ENCODE measurements around the gene ELF1. TPM values are rescaled to one million over a fixed set of nuclear protein-coding genes. Genes with fewer than 3 reads are reported as not detected.

The ELF1 gene
- total and polyA plus RNA-seq, 2 of the 4 experiments (the other 2 are of a cell fraction), result 25.4 to 27.6 TPM

GRCh38 chr13:41058295-41059070 is 39.4 kb upstream of the ELF1 start:
- DNase-seq (peak; percentile 4), ATAC-seq (ENCODE audit: low read depth) (no peak)
- Histone ChIP-seq H2AFZ (replicated peaks; ENCODE audit: low read length, poor library complexity) (no peak overlapping the region), H3K23ac (ENCODE audit: low read depth, low read length) (peak overlapping the region; percentile 34; the same call in 1 of the 2 replicates), H3K36me3 (ENCODE audit: control insufficient read depth, insufficient read depth, low read length) (peaks cover 2% of the 10 kb centered on the region; the same call in 1 of the 2 replicates), H3K27ac (ENCODE audit: insufficient read depth, low read length) (no peak overlapping the region), H4K8ac (ENCODE audit: low read depth in 2 of 2, low read length in 2 of 2) (no peak overlapping the region; a peak in 1 of 4 replicates), H3K9me3 (ENCODE audit: control insufficient read depth, insufficient read depth, low read length) (no peaks in the 10 kb centered on the region), H3K56ac (ENCODE audit: extremely low read depth, insufficient read depth, low read length) (no peak overlapping the region), H3K4ac (ENCODE audit: low read depth, low read length) (peak overlapping the region; percentile 34), H2BK120ac (ENCODE audit: low read depth, low read length) (no peak overlapping the region), H2AK5ac (ENCODE audit: low read depth, low read length) (peak overlapping the region; percentile 31; the same call in 1 of the 2 replicates), H3K4me1 (ENCODE audit: control insufficient read depth, insufficient read depth, low read length) (peaks cover 7% of the 10 kb centered on the region), H3K9ac (ENCODE audit: low read depth, low read length) (peak overlapping the region; percentile 20; the same call in 1 of the 2 replicates), H2BK15ac (ENCODE audit: low read depth, low read length) (no peak overlapping the region), H3K79me1 (ENCODE audit: low read depth in 1 of 2, low read length in 2 of 2) (peaks cover 3 to 35% of the 10 kb centered on the region in 2 experiments; a peak in 3 of 4 replicates), H4K20me1 (ENCODE audit: insufficient read depth, low read length) (peaks cover 50% of the 10 kb centered on the region), H2BK20ac (ENCODE audit: low read depth, low read length) (no peak overlapping the region), H2AK9ac (replicated peaks; ENCODE audit: low read depth, low read length, poor library complexity) (no peak overlapping the region), H3K27me3 (ENCODE audit: control insufficient read depth, insufficient read depth, low read length) (no peaks in the 10 kb centered on the region), H3K4me2 (ENCODE audit: low read depth, low read length) (peak overlapping the region; percentile 97), H3K4me3 (ENCODE audit: insufficient read depth, low read depth, low read length) (0 out of 2 replicates have a peak overlapping the region, but pooled peaks have one; percentile 82), H3K9me1 (ENCODE audit: insufficient read depth, low read length) (peaks cover 13% of the 10 kb centered on the region), H4K91ac (ENCODE audit: insufficient read depth, low read depth, low read length) (no peak overlapping the region), H4K5ac (ENCODE audit: low read depth, low read length) (no peak overlapping the region), H3K14ac (replicated peaks; ENCODE audit: low read depth, low read length) (peak overlapping the region; percentile 20), H2BK5ac (ENCODE audit: low read depth, low read length, poor library complexity, severe bottlenecking) (no peak overlapping the region), H3K18ac (ENCODE audit: low read depth, low read length) (no peak overlapping the region)
- in situ Hi-C loops (cut with MboI; ENCODE audit: low sequenced_read_pairs) (loop anchor here (10.0 kb wide), 1 partner anchor 274 kb away; the partner anchor contains the start of gene SLC25A15), dilution Hi-C loops (cut with HindIII; ENCODE audit: low sequenced_read_pairs, unreplicated experiment) (no loop called here), intact Hi-C loops (cut with micrococcal nuclease) (loop anchor here (10.0 kb wide), 1 partner anchor 284 kb away; the partner anchor contains the start of gene MRPS31)
- ChIA-PET POLR2A (ENCODE audit: unreplicated experiment) (no interaction called here), CTCF (interaction anchor here (0.6 kb wide), 1 partner anchor 276 kb away, joined by 3 read pairs; no protein-coding TSS in a partner anchor)
- BruUV-seq (replicated peaks), result no TSS peak
- WGBS, 2 experiments (ENCODE audit: extremely low coverage in 2 of 2, insufficient read length in 1 of 2), result 93% methylated on average over 6 of the region's 18 CpGs; no CpG with 5 or more reads in 1 of the 2 experiments
- TF ChIP-seq CEBPB (IDR thresholded peaks at IDR 0.05; ENCODE audit: low read depth, low read length), result peak; percentile 54
- TF ChIP-seq MXI1 (IDR thresholded peaks at IDR 0.05; ENCODE audit: borderline replicate concordance, low read depth, low read length), result no peak
- TF ChIP-seq MAZ (IDR thresholded peaks at IDR 0.05; ENCODE audit: borderline replicate concordance, low read depth, low read length), result no peak
- no peak for TF ChIP-seq POLR2A (IDR thresholded peaks at IDR 0.05; ENCODE audit: low read depth, low read length)
